ENCODE measurements around the gene MYCL. TPM values are rescaled to one million over a fixed set of nuclear protein-coding genes. Genes with fewer than 3 reads are reported as not detected.

The MYCL gene
- total and polyA plus RNA-seq, 3 donors from 2014 or later = 3.1 to 4.6 (median 3.3) TPM

DNA sequence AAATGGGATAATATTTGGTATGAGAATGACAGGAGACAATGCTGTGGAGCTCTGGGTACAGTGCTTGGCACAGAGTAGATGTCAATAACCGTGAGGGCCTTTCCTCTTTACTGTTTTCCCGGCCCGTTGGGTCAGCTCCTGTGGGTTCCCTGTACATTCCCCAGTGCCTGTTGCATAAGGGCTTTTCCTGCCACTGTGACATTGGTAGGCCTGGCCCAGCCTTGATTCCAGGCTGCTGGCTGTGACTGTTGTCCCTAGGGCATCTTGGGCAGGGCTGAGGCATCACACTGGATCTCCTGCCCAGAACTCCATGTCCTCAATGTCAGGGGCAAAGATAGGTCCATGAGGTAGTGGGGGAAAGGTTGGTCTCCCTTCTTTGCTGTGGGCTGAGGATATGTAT is 25.8 kb upstream of the MYCL start:
- intact Hi-C loops (cut with DNase I; ENCODE audit: low total_unique reads) = no loop called here
- H3K27me3 ChIP-seq = no peaks in the 10 kb centered on the region
- no peaks in the 10 kb centered on the region for H3K4me1 ChIP-seq
- no peak for TF ChIP-seq POLR2A (IDR thresholded peaks at IDR 0.05)
- TF ChIP-seq, protein P1, sequence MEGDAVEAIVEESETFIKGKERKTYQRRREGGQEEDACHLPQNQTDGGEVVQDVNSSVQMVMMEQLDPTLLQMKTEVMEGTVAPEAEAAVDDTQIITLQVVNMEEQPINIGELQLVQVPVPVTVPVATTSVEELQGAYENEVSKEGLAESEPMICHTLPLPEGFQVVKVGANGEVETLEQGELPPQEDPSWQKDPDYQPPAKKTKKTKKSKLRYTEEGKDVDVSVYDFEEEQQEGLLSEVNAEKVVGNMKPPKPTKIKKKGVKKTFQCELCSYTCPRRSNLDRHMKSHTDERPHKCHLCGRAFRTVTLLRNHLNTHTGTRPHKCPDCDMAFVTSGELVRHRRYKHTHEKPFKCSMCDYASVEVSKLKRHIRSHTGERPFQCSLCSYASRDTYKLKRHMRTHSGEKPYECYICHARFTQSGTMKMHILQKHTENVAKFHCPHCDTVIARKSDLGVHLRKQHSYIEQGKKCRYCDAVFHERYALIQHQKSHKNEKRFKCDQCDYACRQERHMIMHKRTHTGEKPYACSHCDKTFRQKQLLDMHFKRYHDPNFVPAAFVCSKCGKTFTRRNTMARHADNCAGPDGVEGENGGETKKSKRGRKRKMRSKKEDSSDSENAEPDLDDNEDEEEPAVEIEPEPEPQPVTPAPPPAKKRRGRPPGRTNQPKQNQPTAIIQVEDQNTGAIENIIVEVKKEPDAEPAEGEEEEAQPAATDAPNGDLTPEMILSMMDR (IDR thresholded peaks at IDR 0.05) = no peak
- no peak for DNase-seq
- no peaks in the 10 kb centered on the region for H3K9me3 ChIP-seq
- 60 to 90% methylated on average over 1 to 3 of the region's 3 CpGs for WGBS, 2 donors
- no peak overlapping the region for H3K4me3 ChIP-seq
- H3K27ac ChIP-seq = no peak overlapping the region
- no peaks in the 10 kb centered on the region for H3K36me3 ChIP-seq (ENCODE audit: low read depth, missing control alignments)

GRCh38 chr1:39926820-39927219 is 25.1 kb upstream of the MYCL start:
- H3K36me3 ChIP-seq (ENCODE audit: low read depth, missing control alignments) = no peaks in the 10 kb centered on the region
- no peak overlapping the region for H3K27ac ChIP-seq
- H3K4me3 ChIP-seq = no peak overlapping the region
- intact Hi-C loops (cut with DNase I; ENCODE audit: low total_unique reads) = no loop called here
- 29 to 58% methylated on average over 6 of the region's 6 CpGs for WGBS, 2 donors
- no peaks in the 10 kb centered on the region for H3K27me3 ChIP-seq
- H3K9me3 ChIP-seq = no peaks in the 10 kb centered on the region
- no peaks in the 10 kb centered on the region for H3K4me1 ChIP-seq
- TF ChIP-seq POLR2A (IDR thresholded peaks at IDR 0.05) = no peak
- TF ChIP-seq, protein P1 (IDR thresholded peaks at IDR 0.05) = no peak
- no peak for DNase-seq

DNA sequence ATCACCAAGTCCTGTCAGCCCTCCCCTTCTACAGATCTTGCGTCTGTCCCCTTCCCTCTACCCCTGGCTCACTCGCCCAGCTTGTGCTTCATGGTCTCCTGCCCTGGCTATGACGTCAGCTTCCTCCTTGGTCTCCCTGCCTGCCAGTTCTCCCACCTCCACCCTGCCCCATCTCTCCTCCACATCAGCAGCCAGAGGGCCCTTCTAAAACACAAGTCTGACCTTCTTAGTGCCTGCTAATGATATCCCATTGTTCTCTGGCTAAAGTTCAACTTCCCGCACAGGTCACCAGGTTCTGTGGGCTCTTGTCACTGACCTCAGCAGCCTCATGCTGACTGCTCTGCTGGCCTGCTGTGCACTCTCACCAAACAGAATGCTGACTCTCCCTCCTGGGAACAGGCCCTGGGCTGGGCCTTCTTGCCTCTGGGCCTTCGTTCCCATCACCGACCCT is 24.7 kb upstream of the MYCL start:
- Histone ChIP-seq H3K4me1 (no peaks in the 10 kb centered on the region), H3K36me3 (ENCODE audit: low read depth, missing control alignments) (no peaks in the 10 kb centered on the region), H3K4me3 (no peak overlapping the region), H3K9me3 (no peaks in the 10 kb centered on the region), H3K27me3 (no peaks in the 10 kb centered on the region), H3K27ac (no peak overlapping the region)
- TF ChIP-seq POLR2A (IDR thresholded peaks at IDR 0.05) = no peak
- TF ChIP-seq, protein P1 (IDR thresholded peaks at IDR 0.05) = no peak
- DNase-seq = no peak
- intact Hi-C loops (cut with DNase I; ENCODE audit: low total_unique reads) = no loop called here
- 52 to 74% methylated on average over 6 of the region's 6 CpGs for WGBS, 2 donors

DNA sequence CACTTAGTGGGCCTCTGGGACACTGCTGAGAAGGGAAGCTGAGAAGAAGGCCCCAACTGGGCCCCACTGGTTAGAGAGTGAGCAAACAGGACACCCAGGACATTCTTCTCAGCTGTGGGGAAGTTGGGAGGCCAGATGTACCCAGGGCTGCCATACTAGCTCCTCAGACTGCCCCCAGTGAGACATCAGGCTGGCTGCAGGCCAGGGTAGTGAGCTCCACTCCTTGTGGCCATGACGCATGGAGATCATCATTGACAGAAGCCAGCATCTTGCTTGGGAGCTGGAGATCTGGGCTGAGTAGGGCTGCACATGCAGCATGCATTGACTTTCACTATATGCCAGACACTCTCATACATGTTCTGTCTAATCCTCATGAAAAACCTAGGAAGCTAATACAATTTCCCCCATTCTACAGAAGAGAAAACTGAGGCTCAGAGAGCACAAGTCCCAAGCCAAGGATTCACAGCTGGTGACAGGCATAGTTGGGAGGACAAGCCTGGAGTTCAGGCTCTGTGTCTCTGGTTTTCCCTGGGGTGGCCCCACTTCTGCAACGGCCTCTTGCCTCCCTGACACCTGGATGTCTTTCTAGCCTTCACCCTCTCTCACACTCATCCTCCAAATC is 24.1 kb upstream of the MYCL start:
- 78 to 94% methylated on average over 2 of the region's 2 CpGs for WGBS, 2 donors
- Histone ChIP-seq H3K36me3 (ENCODE audit: low read depth, missing control alignments) (no peaks in the 10 kb centered on the region), H3K4me3 (no peak overlapping the region), H3K27ac (no peak overlapping the region), H3K4me1 (no peaks in the 10 kb centered on the region), H3K9me3 (no peaks in the 10 kb centered on the region), H3K27me3 (no peaks in the 10 kb centered on the region)
- intact Hi-C loops (cut with DNase I; ENCODE audit: low total_unique reads) = no loop called here
- no peak for DNase-seq
- TF ChIP-seq POLR2A (IDR thresholded peaks at IDR 0.05) = no peak
- TF ChIP-seq, protein P1 (IDR thresholded peaks at IDR 0.05) = no peak

- no peak overlapping the region for H3K4me3 ChIP-seq
- no peaks in the 10 kb centered on the region for H3K36me3 ChIP-seq (ENCODE audit: low read depth, missing control alignments)
- no peaks in the 10 kb centered on the region for H3K9me3 ChIP-seq
- TF ChIP-seq, protein P1 (IDR thresholded peaks at IDR 0.05) = no peak
- TF ChIP-seq POLR2A (IDR thresholded peaks at IDR 0.05) = no peak
- intact Hi-C loops (cut with DNase I; ENCODE audit: low total_unique reads) = no loop called here
- H3K27me3 ChIP-seq = no peaks in the 10 kb centered on the region
- H3K4me1 ChIP-seq = no peaks in the 10 kb centered on the region
- no peak overlapping the region for H3K27ac ChIP-seq
- DNase-seq = no peak
- 13 to 23% methylated on average over 4 to 25 of the region's 25 CpGs for WGBS, 2 donors
Observed at GRCh38 chr1:39922251-39922688, 20.6 kb upstream of the MYCL start.
